ENCODE measurements around the gene TMEM176B.
A peak's percentile ranks its signal among the peaks of the same experiment; 100 is the strongest.
"Not testable (repeated sequence)": the region's sequence is repeated elsewhere in the genome, so short reads cannot be mapped to it uniquely, and the experiment has no call there.

The TMEM176B gene

DNA sequence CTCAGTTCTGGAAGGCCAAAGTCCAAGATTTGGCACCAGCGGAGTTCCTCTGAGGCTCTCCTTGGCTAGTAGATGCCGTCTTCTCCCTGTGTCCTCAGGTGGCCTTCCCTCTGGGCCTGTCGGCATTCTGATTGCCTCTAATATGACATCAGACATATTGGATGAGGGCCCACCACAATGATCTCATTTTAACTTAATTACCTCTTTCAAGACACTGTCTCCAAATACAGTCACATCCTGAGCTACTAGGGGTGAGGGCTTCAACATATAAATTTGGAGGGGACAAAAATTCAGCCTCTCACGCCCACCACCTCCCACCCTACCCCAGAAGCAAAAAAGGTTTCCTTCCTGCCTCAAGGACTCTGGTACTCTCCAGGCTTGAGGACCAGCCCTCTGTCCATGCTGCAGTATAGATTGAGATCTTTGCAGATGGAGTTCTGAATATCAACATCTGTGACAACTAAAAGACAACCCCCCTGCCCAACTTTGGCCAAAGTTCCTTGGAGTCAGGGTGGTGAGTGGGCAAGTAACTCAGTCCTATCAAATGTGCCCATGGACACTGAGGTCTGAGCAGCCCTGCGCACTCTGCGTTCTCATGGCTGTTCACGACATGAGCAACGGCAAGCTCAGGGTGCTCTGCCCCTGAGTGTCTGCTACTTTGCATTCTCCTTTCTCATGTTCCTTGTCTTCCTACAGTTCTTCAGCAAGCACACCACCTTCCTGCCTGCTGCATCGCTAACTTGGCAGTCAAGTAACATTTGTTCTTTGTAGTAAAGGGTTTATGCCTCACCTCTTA lies 11.5 kb downstream of the TMEM176B start:
- DNase-seq, result no peak

DNA sequence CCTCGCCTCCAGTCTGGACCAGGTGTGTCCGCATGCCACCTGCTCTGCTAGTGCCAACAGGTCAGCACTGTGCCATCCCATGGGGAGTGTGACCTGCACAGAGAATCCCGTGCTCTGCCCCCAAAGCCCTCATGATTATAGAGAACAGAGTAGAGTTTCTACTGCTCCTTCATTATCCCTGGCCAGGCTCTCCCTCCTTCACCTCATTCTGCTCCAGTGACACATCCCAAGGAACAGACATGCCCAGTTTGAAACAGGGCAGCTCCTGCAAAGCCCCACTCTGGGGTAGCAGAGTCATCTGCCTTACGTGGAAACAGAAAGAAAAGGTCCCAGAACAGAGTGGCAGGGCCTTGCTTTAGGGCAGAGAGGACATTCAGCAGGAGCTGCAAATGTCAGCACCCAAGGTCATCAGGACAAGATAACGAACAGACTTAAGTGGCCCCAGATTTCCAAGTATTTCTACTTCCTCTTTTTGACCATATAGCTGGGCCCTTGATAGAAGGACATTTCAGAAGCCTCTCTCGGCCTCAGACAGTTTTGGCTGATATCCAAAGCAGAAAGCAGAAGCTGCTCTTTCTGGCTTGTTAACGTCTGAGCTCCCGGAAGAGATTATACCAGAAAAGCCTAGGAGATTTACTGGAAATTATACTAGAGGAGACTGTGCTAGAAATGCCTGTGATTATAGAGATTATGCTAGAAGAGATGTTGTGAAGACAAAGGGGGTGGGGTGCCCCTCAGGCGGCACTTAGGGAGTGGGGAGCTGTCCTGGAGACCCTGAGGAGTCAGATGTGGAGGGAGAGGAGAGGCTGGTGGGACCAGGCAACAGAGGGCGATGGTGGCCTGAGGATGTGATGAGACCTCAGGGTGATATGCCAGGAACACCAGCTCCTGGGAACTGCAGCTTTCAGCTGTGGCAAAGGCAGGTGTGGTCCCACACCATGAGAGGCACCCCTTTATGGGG lies 12.6 kb downstream of the TMEM176B start:
- DNase-seq, result peak; percentile 91 to 92

DNA sequence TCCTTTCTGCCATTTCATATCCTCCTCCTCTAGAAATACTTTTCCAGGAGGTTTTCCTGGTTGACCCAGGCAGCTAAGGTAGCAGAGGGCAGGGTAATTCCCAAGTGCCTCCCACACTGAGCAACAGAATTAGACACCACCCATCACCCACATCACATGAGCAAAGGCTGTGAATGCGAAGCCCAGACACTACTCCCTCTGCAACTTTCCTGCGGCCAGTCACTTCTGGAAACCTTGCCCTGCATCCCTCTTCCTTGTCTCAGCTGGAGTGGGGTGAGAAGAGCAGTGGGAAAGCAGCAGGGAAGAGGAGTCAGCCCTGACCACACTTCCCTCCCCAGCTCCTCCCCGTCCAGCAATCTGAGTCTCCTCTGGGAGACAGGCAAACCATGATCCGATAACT lies 15.2 kb downstream of the TMEM176B start:
- DNase-seq, result no peak

DNA sequence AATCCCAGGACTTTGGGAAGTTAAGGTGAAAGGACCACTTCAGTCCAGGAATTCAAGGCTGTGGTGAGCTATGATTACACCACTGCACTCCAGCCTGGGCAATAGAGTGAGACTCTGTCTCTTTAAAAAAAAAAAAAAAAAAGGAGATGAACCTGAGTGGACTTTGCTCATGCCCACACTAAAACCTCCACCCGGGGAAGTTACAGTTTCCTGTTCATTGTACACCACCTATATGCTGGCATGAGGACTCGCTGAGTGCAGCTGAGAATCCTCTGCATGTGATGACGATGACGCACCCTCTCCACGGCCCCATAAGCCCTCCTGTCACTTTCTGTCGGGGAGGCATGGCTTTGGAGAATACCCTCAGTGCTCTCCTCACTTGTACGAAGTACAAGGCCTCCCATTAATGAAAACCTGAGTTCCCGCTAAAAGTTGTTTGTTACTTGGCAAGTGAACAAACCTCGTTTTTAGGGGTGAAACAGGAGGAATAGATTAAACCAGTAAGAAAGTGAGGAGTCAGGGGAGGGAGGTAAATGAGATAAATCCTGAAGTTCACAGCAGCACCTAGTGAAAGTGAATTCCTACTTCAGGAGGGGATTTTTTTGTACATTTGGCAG lies 15.9 kb downstream of the TMEM176B start:
- DNase-seq, result no peak

DNA sequence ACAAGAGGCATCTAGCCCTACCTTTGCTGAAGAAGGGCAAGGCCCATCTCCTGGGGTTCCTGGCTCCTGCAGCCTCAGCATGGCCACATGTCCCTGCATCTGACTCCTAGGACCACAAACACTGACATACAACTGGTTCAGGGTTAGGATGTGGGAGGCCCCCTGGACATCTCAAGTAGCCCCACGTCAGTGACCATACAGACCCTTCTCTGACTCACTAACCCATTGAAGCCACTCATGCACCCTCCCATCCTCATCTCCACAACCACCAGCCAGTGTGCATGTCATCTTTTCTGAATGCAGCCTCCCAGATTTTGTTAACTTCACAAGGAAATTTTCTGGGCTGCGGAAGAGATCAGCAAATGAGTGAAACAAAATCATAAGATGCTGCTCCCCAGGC lies 18.2 kb downstream of the TMEM176B start:
- DNase-seq, result no peak

DNA sequence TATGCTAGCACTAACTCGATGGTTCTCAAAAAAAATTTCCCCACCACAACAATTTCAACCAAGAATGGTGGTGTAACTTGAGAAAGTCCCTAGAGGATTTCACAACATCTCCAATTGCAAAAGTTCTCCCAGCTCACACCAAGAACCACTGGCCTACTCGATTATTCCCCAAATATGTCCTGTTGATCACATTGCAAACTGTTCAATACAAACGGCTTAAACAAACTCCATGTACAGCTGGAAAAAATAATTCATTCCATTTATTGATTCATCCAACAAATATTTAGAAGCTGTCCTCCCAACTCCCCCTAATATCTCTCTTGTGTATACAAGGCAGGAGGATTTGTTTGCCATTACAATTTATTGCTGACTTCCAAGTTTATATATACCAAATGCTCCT lies 19.1 kb downstream of the TMEM176B start:
- no peak for DNase-seq

DNA sequence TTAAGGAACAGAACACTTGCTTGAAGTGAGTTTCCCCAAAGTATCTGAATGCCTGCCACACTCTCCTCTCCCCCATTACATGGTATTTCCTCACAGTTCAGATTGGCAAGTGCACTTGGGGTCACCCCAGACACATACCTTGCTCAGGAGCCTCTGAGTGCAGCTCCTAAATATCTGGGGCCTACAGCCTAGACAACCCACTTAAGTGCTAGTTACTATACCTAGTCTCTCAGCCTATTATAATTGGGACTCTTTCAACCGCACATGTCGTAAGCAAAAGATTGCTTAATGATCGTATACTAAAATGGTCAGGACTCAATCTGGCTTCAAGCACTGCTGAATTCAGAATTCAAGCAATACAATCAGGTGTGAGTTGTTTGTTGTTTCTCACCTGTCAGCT lies 19.9 kb downstream of the TMEM176B start:
- no peak for DNase-seq

DNA sequence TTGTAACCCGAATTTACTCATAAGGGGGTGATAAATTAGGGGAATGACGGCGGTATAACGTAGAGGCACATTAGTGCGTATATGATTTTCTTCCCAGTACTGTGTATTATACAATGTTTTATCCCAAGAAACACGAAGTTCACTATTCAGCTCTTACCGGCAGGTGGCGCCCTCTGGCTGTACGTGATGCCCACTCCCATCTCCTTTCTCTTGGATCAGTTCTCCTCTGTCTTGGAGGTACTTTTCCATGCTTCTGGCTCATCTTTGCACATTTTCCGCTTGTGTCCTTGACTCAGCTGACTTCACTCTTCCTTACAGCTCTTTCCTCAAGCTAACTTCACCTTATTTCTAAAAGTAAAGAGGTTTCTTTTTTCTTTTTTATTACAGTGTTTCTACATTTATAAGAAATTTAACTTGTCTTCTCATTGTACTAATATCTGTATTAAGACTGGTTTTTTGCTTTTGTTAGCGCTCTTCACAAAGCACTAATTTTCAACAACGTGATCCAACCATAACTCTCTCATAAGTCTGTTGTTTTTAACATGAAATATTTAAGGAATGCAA lies 21.3 kb downstream of the TMEM176B start:
- peak; percentile 84 to 92 for DNase-seq

DNA sequence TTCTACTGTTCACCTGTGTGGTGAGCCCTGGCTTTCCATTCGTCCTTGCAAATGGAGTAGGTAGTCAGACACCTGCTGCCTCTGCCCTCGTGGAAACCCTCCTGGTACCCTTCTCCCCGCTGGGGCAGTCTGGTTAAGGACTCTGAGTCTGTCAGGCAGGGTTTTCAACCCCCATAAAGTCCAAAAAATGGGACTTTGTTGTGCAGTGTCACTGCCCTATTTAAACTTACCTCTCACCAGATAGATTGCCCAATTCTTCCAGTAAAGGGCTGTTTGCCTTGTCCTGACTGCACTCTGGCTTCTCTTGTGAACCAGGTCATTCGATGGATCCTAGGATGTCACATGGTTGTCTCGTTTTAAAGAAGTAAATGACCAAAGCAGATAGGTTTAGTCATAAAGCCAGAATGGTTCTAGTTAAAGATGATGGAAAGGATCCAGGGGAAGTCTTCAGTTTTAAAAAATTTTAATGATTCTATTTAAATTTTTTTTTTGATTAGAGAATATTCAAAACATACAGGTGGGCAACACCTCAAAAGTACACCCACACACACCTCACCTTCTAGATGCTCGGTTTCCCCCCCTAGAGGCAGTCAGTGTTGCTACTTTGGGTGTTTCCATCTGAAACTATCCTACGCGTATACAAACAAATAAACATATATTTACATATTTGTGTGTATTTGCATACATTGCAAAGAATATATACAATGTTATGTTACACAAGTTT lies 22.0 kb downstream of the TMEM176B start:
- DNase-seq, result no peak

DNA sequence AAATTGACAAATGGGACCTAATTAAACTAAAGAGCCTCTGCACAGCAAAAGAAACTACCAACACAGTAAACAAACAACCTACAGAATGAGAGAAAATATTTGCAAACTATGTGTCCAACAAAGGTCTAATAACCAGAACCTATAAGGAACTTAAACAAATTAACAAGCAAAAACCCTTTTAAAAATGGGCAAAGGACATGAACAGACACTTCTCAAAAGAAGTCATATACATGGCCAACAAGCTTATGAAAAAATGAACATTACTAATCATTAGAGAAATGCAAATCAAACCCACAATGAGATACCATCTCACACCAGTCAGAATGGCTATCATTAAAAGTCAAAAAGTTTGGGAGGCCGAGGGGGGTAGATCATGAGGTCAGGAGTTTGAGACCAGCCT lies 26.0 kb downstream of the TMEM176B start:
- DNase-seq, result not testable (repeated sequence)

DNA sequence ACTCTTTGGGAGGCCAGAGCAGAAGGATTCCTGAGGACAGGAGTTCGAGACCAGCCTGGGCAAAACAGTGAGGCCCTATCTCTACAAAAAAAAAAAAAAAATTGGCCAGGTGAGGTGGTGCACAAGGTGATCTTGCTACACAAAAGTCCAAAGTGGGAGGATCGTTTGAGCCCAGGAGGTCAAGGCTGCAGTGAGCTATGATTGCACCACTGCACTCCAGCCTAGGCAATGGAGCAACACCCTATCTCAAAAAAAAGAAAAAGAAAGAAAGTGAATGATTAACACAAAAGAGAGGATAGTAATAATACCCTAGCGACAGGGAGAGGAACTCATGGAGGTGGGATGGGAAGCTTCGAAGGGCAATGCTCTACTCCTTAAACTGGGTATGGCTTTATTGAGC lies 30.4 kb downstream of the TMEM176B start:
- no peak for DNase-seq

DNA sequence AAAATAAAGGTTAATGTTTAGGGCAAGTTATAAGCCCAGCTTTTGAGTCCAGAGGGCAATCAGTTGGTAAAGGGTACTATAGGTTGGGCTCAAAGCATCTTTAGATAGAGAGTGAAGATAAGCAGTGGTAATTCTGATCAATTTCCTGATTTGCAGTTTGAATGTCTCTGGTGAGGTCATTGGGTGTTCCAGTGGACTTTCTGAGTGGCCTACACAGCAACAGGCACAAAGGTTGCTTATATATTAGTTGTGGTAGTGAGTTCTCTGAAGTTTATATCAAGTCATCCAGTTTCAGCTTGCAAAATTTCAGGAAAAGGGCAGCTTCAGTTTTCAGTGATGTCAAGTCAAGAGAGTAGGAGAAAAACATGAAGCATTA lies 33.8 kb downstream of the TMEM176B start:
- DNase-seq, result no peak

DNA sequence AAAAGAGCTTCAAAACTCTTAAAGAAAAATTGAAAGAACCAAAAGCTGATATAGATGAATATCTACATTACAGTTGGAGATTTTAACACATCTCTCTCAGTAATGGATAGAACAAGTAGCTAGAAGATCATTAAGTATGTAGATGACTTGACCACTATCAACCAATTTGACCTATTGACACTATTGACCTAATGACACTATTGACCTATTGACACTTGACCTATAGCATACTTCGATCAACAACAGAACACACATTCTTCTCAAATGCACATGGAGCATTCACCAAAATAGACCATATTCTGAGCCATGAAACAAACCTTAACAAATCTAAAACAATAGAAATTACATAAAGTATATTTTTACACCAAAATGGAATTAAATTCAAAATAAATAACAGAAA lies 40.7 kb downstream of the TMEM176B start:
- DNase-seq, result no peak

DNA sequence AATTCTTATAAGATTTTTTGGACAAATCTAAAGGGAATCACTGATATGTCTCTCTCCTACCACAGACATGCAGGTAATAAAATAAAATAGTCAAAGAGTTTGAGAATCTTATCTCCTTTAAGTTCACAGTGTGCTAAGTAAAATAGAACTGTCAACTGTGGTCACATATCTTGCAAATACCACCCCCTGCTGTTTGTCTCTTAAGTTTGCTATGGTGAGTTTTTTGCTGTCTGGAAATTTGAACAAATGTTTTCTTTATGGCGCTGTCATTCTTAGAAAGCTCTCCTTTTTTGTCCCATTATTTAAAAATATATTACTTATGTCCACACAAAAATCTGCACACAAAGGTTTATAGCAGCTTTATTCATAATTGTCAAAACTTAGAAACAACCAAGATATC lies 43.3 kb downstream of the TMEM176B start:
- DNase-seq, result peak; percentile 65 to 74

DNA sequence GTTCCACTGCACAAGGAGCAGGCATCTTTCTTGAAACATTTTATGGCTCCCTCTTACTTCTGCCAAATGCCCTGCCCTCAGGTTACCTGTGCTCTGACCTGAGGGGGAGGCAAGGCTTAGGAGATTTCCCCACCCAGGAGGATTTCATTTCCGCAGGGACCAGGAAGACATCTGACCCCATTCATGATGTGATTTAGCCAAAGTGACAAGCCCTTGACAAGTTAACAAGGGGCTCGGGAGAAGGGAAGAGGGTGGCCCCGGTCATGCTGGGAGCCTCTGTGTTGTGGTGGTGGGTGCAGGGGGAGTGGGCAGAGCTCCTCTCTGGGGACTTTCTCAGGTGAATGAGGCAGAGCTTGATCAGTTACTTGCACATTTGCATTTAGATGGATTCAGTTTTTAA lies 44.0 kb downstream of the TMEM176B start:
- DNase-seq, result no peak

DNA sequence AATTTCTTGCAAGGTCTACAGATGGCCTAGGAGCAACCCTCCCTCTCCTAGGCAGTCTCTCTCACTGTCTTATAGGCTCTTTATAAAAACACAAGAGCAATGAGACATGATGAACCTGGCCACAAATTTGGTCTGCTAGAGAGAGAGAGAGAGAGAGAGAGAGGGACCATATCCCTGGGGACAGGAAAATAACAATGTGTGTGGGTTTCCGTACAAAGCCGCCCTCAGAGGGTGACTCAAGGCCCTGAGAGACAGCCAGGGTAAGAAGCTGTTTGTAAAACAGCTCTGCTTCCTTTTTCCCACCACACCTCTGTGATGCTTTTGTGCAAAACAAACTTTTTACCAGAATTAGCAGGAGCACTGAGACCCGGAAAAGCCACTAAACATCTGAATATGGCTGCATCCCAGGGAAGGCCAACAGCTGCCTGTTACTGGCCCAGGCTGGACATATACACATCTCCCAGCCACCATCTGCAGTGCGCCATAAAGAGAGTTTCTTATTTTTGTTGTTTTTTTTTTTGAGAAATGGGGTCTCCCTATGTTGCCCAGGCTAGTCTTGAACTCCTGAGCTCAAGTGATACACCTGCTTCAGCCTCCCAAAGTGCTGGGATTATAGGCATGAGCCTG lies 44.6 kb downstream of the TMEM176B start:
- peak; percentile 75 to 85 for DNase-seq

DNA sequence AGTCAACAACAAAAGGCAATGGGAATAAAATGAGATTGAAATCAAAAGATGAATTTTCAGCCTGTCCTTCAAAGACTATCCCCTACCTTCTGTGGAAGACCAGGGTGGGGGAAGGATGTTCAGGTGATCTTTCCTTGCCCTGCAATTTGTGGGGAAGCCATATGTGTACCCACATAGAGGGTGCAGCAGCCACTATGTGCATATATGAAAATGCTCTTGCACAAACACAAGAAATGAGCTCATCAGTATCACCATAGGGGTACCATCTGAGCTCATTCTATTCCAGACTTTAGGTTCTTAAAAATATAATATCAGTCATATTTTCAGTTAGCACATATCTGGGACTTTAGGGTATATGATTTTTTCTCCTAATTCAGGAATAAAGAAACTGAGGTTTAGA lies 45.2 kb downstream of the TMEM176B start:
- DNase-seq, result no peak

DNA sequence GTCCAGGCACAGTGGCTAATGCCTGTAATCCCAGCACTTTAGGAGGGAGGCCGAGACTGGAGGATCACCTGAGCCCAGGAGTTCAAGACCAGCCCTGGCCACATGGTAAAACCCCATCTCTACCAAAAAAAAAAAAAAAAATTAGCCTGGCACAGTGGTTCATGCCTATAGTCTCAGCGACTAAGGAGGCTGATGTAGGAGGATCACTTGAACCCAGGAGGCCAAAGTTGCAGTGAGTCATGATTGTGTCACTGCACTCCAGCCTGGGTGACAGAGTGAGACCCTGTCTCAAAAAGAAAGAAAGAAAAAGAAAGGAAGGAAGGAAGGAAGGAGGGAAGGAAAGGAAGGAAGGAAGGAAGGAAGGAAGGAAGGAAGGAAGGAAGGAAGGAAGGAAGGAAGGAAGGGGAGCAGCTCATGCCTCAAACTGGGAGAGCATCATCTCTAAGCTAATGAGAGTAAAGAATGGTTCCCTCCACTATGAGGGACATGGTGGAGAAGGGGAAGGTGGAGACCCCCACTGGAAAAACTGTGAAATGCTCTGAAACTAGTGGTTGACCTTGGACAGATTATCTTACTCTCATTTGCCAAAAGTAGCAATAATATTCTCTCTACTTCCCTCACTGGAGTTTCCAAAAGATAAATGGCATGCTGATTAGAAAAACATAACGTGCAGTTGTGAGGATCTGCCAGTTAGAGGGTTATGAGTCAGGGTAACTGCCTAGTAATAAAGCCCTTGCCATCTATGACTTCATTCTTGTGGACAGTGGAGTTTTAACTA lies 46.1 kb downstream of the TMEM176B start:
- peak; percentile 72 to 82 for DNase-seq

DNA sequence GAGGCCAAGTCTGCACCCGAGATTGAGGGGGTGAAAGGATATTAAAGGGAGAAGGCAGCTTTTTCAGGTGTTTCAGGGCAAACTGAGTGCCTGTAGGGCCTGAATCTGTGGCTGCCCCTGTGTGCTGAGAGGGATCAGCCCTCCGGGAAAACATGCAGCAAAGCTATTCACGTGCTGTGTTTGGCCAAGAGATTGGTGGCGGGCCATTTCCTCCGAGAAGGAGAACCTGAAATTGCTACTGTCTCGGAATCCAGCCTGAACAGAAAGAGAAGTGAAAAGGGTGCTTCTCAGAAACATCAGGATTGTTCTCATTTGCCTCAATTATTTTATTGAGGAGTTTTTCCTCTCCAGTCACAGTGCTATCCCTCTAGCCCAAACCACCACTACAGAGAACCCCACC lies 46.9 kb downstream of the TMEM176B start:
- DNase-seq, result no peak

DNA sequence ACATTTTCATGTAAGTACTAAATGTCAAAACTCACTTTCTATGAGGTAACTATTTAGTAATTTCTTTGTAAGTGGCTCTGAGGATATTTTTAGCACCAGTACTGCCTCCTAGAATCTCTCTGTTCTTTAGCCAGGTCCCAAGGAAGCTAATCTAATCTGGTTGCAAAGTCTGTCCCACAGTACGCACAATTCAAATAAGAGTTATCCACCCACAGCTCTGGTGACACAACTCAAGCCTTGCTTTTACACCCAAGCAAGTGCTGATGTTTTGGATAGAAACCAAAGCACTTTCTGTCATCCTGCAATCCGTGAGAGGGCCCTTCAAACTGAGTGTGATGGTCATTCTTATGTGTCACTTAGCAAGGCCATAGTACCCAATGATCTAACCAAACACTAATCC lies 48.5 kb downstream of the TMEM176B start:
- no peak for DNase-seq

DNA sequence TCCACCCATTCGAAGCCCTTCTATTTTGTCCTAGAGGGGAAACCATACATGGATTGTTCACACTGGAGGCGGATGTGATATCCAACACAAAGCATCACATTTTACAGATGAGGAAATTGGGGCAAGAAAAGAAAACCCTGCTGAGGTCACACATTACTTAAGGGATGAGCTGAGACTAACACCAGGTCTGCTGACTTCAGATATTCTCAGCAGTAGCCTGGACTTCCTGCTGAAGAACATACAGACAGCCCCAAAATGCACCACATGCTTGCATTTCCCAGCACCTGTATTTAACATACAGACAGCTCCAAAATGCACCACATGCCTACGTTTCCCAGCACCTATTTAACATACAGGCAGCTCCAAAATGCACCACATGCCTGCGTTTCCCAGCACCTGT lies 51.8 kb downstream of the TMEM176B start:
- DNase-seq, result no peak

All from Kasumi-1 (cell line).